Upper lobe of left lung (tissue), 4 donors: ENCODE data around the gene ADAMTS2.

Experiments
- EP300 ChIP-seq, 4 donors: sonication (generic); formaldehyde crosslinking; IDR thresholded peaks; one replicate each; pipeline ENCODE4 v1.5.1; 2017; ENCODE audit warnings: antibody characterized with exemption in 4 of 4, control low read depth in 2 of 4
- POLR2AphosphoS5 ChIP-seq, 2 donors: sonication (generic); formaldehyde crosslinking; IDR thresholded peaks; one replicate each; pipeline ENCODE4 v1.5.1; 2017; ENCODE audit warnings: antibody characterized with exemption in 2 of 2
- TF ChIP-seq, protein P1 (sequence below), 6 experiments: fragments of 450-650 bp in 4 of 6; fragments of 200-600 bp in 2 of 6; sonication (generic) in 2 of 6; IDR thresholded peaks; one replicate each; pipeline ENCODE4 v1.5.1; 2016 to 2019; ENCODE audit warnings: antibody characterized with exemption in 6 of 6

- TF ChIP-seq, protein P1, sequence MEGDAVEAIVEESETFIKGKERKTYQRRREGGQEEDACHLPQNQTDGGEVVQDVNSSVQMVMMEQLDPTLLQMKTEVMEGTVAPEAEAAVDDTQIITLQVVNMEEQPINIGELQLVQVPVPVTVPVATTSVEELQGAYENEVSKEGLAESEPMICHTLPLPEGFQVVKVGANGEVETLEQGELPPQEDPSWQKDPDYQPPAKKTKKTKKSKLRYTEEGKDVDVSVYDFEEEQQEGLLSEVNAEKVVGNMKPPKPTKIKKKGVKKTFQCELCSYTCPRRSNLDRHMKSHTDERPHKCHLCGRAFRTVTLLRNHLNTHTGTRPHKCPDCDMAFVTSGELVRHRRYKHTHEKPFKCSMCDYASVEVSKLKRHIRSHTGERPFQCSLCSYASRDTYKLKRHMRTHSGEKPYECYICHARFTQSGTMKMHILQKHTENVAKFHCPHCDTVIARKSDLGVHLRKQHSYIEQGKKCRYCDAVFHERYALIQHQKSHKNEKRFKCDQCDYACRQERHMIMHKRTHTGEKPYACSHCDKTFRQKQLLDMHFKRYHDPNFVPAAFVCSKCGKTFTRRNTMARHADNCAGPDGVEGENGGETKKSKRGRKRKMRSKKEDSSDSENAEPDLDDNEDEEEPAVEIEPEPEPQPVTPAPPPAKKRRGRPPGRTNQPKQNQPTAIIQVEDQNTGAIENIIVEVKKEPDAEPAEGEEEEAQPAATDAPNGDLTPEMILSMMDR (IDR thresholded peaks at IDR 0.05), result no peak
- no peak for TF ChIP-seq POLR2AphosphoS5 (IDR thresholded peaks at IDR 0.05)
- no peak for TF ChIP-seq EP300 (IDR thresholded peaks at IDR 0.05)
Observed at GRCh38 chr5:179270581-179271427, 74.5 kb downstream of the ADAMTS2 start.
